Vagina (tissue), 2 donors: ENCODE measurements around the gene THAP5.

ENCODE experiments used
- POLR2AphosphoS5 ChIP-seq, 2 donors: sonication (generic); formaldehyde crosslinking; IDR thresholded peaks; one replicate each; pipeline ENCODE4 v1.9.0; 2017; ENCODE audit warnings: antibody characterized with exemption in 2 of 2, mild to moderate bottlenecking in 2 of 2, low read depth in 1 of 2; ENCODE audit not compliant: insufficient read depth in 1 of 2
- TF ChIP-seq, protein P1 (sequence below), 3 experiments: fragments of 450-650 bp in 2 of 3; fragments of 200-600 bp in 1 of 3; sonication (generic) in 1 of 3; IDR thresholded peaks; one replicate each; pipeline ENCODE4 v1.5.1; 2017 to 2019; ENCODE audit warnings: antibody characterized with exemption in 3 of 3, mild to moderate bottlenecking in 2 of 3, moderate library complexity in 2 of 3

DNA sequence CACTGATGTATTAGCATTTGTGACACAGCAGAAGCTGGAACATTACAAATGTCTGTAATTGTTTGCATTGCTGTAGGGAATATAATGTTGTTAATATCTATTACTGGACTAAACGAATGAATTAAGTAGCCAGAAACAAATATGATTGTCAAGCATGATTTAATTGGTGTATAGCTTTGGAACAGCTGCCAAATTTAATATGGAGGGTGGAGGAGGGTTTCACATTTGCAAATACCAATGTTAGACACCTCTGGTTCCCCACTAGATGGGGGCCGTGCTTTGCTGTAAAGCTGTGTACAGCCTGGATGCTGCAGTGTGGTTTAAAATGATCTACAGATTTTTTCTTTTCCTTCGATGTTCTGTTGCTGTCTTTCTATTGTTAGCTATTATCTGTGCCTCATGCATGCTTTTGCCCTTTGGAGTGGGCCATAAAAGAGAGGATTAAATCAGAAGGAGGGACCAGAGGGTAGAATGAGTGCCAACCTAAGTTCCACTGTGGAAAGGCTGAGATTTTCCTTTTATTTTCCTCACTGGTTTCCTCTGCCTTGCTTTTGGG is 23.2 kb upstream of the THAP5 start:
- TF ChIP-seq, protein P1, sequence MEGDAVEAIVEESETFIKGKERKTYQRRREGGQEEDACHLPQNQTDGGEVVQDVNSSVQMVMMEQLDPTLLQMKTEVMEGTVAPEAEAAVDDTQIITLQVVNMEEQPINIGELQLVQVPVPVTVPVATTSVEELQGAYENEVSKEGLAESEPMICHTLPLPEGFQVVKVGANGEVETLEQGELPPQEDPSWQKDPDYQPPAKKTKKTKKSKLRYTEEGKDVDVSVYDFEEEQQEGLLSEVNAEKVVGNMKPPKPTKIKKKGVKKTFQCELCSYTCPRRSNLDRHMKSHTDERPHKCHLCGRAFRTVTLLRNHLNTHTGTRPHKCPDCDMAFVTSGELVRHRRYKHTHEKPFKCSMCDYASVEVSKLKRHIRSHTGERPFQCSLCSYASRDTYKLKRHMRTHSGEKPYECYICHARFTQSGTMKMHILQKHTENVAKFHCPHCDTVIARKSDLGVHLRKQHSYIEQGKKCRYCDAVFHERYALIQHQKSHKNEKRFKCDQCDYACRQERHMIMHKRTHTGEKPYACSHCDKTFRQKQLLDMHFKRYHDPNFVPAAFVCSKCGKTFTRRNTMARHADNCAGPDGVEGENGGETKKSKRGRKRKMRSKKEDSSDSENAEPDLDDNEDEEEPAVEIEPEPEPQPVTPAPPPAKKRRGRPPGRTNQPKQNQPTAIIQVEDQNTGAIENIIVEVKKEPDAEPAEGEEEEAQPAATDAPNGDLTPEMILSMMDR (IDR thresholded peaks at IDR 0.05) = no peak
- no peak for TF ChIP-seq POLR2AphosphoS5 (IDR thresholded peaks at IDR 0.05; ENCODE audit: insufficient read depth in 1 of 2, low read depth in 1 of 2)
